ES-I3 (cell line): ENCODE measurements around the gene TMEM72.

ENCODE experiments used
- H3K36me3 ChIP-seq: 2 replicates; pipeline ENCODE4 v1.6.1; 2013; ENCODE audit warnings: mild to moderate bottlenecking, low read length, control low read depth, moderate library complexity; ENCODE audit not compliant: insufficient read depth
- H3K4me1 ChIP-seq: 2 replicates; pipeline ENCODE4 v1.6.1; 2013; ENCODE audit warnings: mild to moderate bottlenecking, control low read depth, low read length; ENCODE audit not compliant: insufficient read depth
- H3K9ac ChIP-seq: 2 replicates; pipeline ENCODE4 v1.6.1; 2013; ENCODE audit warnings: low read depth, mild to moderate bottlenecking, low read length, moderate library complexity
- H3K9me3 ChIP-seq: 2 replicates; pipeline ENCODE4 v1.6.1; 2013; ENCODE audit warnings: mild to moderate bottlenecking, low read length, moderate library complexity; ENCODE audit not compliant: control insufficient read depth, insufficient read depth

The TMEM72 gene

GRCh38 chr10:44982114-44982460, 71.0 kb downstream of the TMEM72 start:
- Histone ChIP-seq H3K9ac (no peak overlapping the region), H3K4me1 (peaks cover 50% of the 10 kb centered on the region), H3K9me3 (no peaks in the 10 kb centered on the region), H3K36me3 (no peaks in the 10 kb centered on the region; the same call in 1 of the 2 replicates)

- no peak overlapping the region for H3K9ac ChIP-seq
Measured at GRCh38 chr10:44982496-44982895, 71.4 kb downstream of the TMEM72 start.

DNA sequence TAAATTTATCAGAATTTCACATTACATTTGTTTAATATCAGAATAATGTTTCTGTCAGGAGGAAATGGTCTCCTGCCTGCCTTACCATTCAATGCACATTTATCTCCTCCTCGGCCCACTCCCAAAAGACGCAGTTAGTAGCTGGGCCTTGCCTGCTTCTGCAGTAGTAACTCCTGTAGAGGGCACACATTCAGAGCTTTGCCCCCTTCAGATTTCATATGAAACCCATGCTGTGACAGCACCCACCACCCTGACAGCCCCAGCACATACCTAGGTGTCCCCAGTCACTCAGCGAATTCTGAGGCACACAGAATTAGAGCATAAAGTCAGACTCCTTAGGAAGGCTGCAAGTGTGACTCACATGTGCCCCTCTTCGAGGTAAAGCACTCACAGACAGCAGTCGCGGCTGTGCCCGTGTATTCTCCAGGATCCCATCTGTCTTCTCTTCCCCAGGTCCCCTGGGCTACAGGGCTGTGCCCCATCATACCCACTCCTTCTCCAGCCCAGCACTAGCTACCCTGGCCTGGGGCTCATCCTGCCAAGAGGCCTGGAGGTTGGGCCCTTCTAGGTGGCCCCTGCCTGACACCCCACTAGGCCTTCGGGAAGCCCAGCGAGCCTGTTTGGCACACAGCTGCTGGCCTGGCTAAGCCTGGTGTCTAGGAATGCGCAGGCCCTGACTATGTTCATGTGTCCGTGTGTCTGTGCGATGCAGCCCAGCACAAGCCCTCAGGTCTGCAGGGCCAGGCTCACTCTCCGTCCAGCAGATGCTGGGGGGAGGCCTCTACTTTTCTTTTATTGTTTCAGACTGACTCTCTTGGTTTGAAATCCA, 72.1 kb downstream of the TMEM72 start:
- H3K9ac ChIP-seq = no peak overlapping the region

More at GRCh38 chr10:44982496-44982895, 71.4 kb downstream of the TMEM72 start:
- Histone ChIP-seq H3K36me3 (no peaks in the 10 kb centered on the region; the same call in 1 of the 2 replicates), H3K4me1 (peaks cover 50% of the 10 kb centered on the region), H3K9me3 (no peaks in the 10 kb centered on the region)

GRCh38 chr10:44983895-44984278, 72.8 kb downstream of the TMEM72 start:
- Histone ChIP-seq H3K9ac (no peak overlapping the region), H3K9me3 (no peaks in the 10 kb centered on the region), H3K4me1 (peaks cover 46% of the 10 kb centered on the region), H3K36me3 (no peaks in the 10 kb centered on the region)

More for the DNA sequence above, 72.1 kb downstream of the TMEM72 start:
- no peaks in the 10 kb centered on the region for H3K9me3 ChIP-seq
- no peaks in the 10 kb centered on the region for H3K36me3 ChIP-seq
- peaks cover 50% of the 10 kb centered on the region for H3K4me1 ChIP-seq

DNA sequence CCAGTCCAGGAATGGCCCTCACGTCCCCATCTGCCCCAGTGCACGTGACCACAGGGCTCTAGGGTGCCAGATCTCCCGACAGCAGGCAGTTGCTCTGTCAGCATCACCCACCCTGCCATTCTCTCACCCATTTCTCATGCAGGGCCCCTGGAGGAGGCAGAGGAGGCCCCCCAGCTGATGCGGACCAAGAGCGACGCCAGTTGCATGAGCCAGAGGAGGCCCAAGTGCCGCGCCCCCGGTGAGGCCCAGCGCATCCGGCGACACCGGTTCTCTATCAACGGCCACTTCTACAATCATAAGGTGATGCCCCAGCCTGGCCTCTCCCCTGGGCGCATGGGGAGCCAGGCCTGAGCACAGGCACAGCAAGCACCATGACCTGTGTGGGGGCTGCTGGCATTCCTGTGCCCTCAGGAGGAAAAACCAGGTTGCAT, 73.5 kb downstream of the TMEM72 start:
- no peaks in the 10 kb centered on the region for H3K9me3 ChIP-seq
- H3K4me1 ChIP-seq = peaks cover 41% of the 10 kb centered on the region
- H3K36me3 ChIP-seq = no peaks in the 10 kb centered on the region
- H3K9ac ChIP-seq = no peak overlapping the region

- Histone ChIP-seq H3K9ac (no peak overlapping the region), H3K36me3 (no peaks in the 10 kb centered on the region), H3K9me3 (no peaks in the 10 kb centered on the region), H3K4me1 (peaks cover 40% of the 10 kb centered on the region)
Measured at GRCh38 chr10:44985175-44985681, 74.1 kb downstream of the TMEM72 start.

- Histone ChIP-seq H3K36me3 (no peaks in the 10 kb centered on the region), H3K4me1 (peaks cover 39% of the 10 kb centered on the region), H3K9ac (no peak overlapping the region)
Measured at GRCh38 chr10:44986179-44986578, 75.0 kb downstream of the TMEM72 start.

More at GRCh38 chr10:44986179-44986578, 75.0 kb downstream of the TMEM72 start:
- no peaks in the 10 kb centered on the region for H3K9me3 ChIP-seq
